PFSK-1 (cell line): ENCODE data around the gene PROK1.

Experiments used
- FOXP2 ChIP-seq: optimal IDR thresholded peaks from 2 replicates; pipeline ENCODE3; 2011; ENCODE audit warnings: borderline replicate concordance, control low read depth, inconsistent platforms; ENCODE audit not compliant: insufficient read depth; ENCODE audit errors: extremely low read length, extremely low read depth
- POLR2AphosphoS5 ChIP-seq: IDR thresholded peaks from 2 replicates; pipeline ENCODE4 v1.6.1; 2012; ENCODE audit warnings: low read depth, mild to moderate bottlenecking, control low read depth, low read length, moderate library complexity
- SIN3A ChIP-seq: IDR thresholded peaks from 2 replicates; pipeline ENCODE4 v1.6.1; 2012; ENCODE audit warnings: mild to moderate bottlenecking, low read length, moderate library complexity, borderline replicate concordance; ENCODE audit not compliant: insufficient read depth
- TAF1 ChIP-seq: IDR thresholded peaks from 2 replicates; pipeline ENCODE4 v1.6.1; 2012; ENCODE audit warnings: low read length, control low read depth, borderline replicate concordance; ENCODE audit not compliant: insufficient read depth
- TF ChIP-seq, protein P1 (sequence below), 2 experiments: IDR thresholded peaks; 2 replicates each; pipeline versions ENCODE4 v1.6.1 to v1.8.0; 2011 to 2012; ENCODE audit warnings: low read depth in 2 of 2, low read length in 2 of 2, control low read depth in 1 of 2, inconsistent platforms in 1 of 2, mild to moderate bottlenecking in 1 of 2, moderate library complexity in 1 of 2; ENCODE audit not compliant: insufficient read depth in 1 of 2

The PROK1 gene

DNA sequence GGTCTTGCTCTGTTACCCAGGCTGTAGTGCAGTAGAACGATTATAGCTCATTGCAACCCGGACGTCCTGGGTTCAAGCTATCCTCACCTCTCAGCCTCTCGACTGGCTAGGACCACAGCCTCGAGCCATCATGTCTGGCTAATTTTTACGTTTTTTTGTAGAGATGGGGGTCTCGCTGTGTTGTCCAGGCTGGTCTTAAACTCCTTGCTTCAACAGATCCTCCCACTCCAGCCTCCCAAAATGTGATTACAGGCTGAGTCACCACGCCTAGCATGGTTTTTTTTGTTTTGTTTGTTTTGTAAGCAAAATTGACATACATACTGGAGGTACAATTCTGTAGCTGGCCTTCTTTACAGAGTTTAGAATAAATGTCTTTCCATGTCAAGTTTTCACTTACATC lies 42.5 kb upstream of the PROK1 start:
- TF ChIP-seq, protein P1, sequence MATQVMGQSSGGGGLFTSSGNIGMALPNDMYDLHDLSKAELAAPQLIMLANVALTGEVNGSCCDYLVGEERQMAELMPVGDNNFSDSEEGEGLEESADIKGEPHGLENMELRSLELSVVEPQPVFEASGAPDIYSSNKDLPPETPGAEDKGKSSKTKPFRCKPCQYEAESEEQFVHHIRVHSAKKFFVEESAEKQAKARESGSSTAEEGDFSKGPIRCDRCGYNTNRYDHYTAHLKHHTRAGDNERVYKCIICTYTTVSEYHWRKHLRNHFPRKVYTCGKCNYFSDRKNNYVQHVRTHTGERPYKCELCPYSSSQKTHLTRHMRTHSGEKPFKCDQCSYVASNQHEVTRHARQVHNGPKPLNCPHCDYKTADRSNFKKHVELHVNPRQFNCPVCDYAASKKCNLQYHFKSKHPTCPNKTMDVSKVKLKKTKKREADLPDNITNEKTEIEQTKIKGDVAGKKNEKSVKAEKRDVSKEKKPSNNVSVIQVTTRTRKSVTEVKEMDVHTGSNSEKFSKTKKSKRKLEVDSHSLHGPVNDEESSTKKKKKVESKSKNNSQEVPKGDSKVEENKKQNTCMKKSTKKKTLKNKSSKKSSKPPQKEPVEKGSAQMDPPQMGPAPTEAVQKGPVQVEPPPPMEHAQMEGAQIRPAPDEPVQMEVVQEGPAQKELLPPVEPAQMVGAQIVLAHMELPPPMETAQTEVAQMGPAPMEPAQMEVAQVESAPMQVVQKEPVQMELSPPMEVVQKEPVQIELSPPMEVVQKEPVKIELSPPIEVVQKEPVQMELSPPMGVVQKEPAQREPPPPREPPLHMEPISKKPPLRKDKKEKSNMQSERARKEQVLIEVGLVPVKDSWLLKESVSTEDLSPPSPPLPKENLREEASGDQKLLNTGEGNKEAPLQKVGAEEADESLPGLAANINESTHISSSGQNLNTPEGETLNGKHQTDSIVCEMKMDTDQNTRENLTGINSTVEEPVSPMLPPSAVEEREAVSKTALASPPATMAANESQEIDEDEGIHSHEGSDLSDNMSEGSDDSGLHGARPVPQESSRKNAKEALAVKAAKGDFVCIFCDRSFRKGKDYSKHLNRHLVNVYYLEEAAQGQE (IDR thresholded peaks at IDR 0.05; ENCODE audit: insufficient read depth in 1 of 2, low read depth in 2 of 2, low read length in 2 of 2) = no peak
- no peak for TF ChIP-seq FOXP2
- TF ChIP-seq POLR2AphosphoS5 = no peak
- no peak for TF ChIP-seq TAF1
- TF ChIP-seq SIN3A = no peak

DNA sequence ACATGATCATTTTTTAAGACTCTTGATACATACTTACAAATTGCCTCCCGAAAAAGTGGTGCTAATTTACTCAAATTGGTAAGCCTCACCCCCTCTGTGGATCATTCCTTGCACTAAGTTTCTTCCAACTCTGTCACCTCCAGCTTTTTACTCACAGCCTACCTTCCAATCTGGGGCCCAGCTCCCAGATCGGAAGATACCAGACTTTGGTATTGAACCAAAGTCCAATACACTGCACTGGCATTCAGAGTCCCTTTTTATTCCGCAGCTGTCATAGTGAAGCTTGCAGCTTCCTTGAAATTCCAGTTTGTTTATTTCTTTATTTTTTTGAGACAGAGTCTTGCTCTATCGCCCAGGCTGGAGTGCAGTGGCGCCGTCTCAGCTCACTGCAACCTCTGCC lies 41.6 kb upstream of the PROK1 start:
- no peak for TF ChIP-seq FOXP2

DNA sequence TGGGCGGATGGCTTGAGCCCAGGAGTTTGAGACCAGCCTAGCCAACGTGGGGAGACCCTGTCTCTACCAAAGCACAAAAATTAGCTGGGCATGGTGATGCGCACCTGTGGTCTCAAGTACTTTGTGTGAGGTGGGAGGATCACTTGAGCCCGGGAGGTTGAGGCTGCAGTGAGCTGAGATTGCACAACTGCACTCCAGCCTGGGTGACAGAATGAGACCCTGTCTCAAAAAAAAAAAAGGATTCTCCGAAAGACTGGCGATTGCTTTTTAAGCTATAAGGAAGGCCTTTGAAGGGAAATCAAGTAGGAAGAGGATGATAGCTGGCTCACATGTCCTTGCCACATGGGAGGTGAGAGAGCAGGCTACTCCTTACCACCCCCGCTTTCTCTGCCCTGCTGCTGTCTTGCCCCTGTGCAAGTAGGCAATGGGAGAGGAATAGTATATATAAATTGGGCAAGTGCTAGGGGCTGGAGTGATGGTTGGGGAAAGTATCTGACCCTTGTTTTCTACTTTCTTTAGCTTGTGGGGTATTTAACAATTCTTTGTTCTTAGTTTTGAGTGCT lies 39.7 kb upstream of the PROK1 start:
- TF ChIP-seq TAF1 = no peak
- TF ChIP-seq, protein P1 (IDR thresholded peaks at IDR 0.05; ENCODE audit: insufficient read depth in 1 of 2, low read depth in 2 of 2, low read length in 2 of 2) = no peak
- no peak for TF ChIP-seq SIN3A
- TF ChIP-seq FOXP2 = no peak
- TF ChIP-seq POLR2AphosphoS5 = no peak

DNA sequence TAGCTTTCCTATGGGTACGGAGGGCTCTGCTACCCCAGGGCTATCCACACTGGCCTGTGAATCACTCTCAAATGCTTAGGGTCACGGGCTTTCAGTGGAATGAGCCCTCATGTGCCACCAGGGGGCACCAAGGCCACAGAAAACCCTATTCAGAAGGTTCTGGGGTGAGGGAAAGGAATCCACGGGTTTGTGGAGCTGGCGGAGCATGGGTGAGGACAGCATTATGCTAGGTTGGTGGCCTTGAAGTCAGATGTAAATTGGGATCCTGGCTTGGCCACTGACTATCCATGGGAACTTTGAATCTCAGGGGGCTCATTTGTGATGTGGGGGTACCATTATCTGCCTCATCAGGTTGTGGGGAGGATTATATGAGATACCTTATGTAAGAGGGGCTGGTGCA lies 38.4 kb upstream of the PROK1 start:
- TF ChIP-seq FOXP2 (no peak), TAF1 (no peak), POLR2AphosphoS5 (no peak), SIN3A (no peak)
- TF ChIP-seq, protein P1 (IDR thresholded peaks at IDR 0.05; ENCODE audit: insufficient read depth in 1 of 2, low read depth in 2 of 2, low read length in 2 of 2) = no peak

DNA sequence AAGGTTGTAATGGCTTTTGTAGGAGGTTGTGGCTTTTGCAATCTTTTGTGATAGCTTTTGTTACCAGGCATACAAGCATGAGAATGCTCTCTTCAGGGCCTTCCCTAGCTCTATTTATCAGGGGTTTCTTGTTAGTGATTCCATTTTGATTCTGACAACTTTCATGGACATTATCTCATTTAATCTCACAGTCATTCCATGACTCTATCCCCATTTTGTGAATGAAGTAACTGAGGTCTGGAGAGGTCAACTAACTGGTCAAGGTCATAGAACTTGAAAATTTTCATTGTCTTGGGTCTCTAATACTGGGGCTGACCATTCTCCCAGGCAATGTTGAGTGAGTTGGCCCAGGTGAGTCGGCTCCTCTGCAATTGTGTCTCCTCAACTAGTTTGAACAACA lies 32.2 kb upstream of the PROK1 start:
- no peak for TF ChIP-seq POLR2AphosphoS5
- no peak for TF ChIP-seq TAF1
- TF ChIP-seq, protein P1 (IDR thresholded peaks at IDR 0.05; ENCODE audit: insufficient read depth in 1 of 2, low read depth in 2 of 2, low read length in 2 of 2) = no peak
- TF ChIP-seq FOXP2 = no peak
